Pancreas (tissue), 10 donors: ENCODE measurements around the gene GJC2. TPM values are rescaled to one million over a fixed set of nuclear protein-coding genes. Genes with fewer than 3 reads are reported as not detected.

Experiments
- ATAC-seq, 4 donors: fragments of 200-7000 bp; cut with Tn5 transposase; one replicate each; pipeline versions ENCODE4 v1.8.0 to v1.9.1; 2020; ENCODE audit warnings: mild to moderate bottlenecking in 4 of 4, moderate library complexity in 4 of 4
- DNase-seq, 6 donors: peaks; one replicate each; pipeline ENCODE4 v3.0.0-alpha.2; 2020
- FAIRE-seq: peaks from 2 replicates; lab custom pipeline; 2012; peaks lifted over from hg19 to GRCh38; lab: Jason Lieb, UNC
- H3K27ac ChIP-seq, 4 donors: fragments of 200-600 bp; sonication (generic); 1 replicate in 3 of 4; 2 replicates in 1 of 4; pipeline versions ENCODE4 v1.5.0 to v1.8.0; 2020
- H3K27me3 ChIP-seq, 4 donors: fragments of 200-600 bp; one replicate each; pipeline ENCODE4 v1.8.0; 2021
- H3K36me3 ChIP-seq, 3 donors: fragments of 200-600 bp; sonication (generic) in 1 of 3; one replicate each; pipeline versions ENCODE4 v1.5.0 to v1.8.0; 2020 to 2021
- H3K4me1 ChIP-seq, 3 donors: fragments of 200-600 bp; one replicate each; pipeline ENCODE4 v1.8.0; 2021
- H3K4me3 ChIP-seq, 4 donors: fragments of 200-600 bp; sonication (generic) in 2 of 4; one replicate each; pipeline versions ENCODE4 v1.5.0 to v1.8.0; 2020 to 2021
- H3K9me3 ChIP-seq, 4 donors: fragments of 200-600 bp; one replicate each; pipeline ENCODE4 v1.8.0; 2021
- CTCF ChIP-seq, 4 donors: fragments of 200-600 bp; sonication (generic) in 3 of 4; IDR thresholded peaks; one replicate each; pipeline versions ENCODE4 v1.5.0 to v1.8.0; 2021; ENCODE audit warnings: antibody characterized with exemption in 4 of 4
- WGBS, 2 donors: extraction: QIAGEN DNeasy Blood & Tissue Kit; methylation state at CpG; one replicate each; pipeline ENCODE4 v1.1.7; 2013; 5-methylcytosine and 5-hydroxymethylcytosine counted together
- intact Hi-C, 3 donors: fragments of 100-400 bp; cut with DNase I; formaldehyde crosslinking; loops; one replicate each; pipeline versions ENCODE4 v1.11.1 to v1.14.2; 2022
- polyA plus RNA-seq, 2 donors: library from polyadenylated mRNA; stranded (reverse); fragments of 200-250 nt; gene quantifications; one replicate each; pipeline ENCODE4 v1.2.3, GENCODE V29; 2013
- total RNA-seq, 6 donors: library from RNA; stranded (reverse); fragmentation: NEBNext Ultra II Directional in 4 of 6; extraction: Animal tissue kit (Norgen Biotek cat#: 25700) in 4 of 6; gene quantifications; one replicate each; pipeline versions ENCODE4 v1.2.1 to v1.2.4, GENCODE V29; 2021 to 2023
- donor health status: healthy with polysubstance abuse.
- donor health status: DM: no; HTN: no; CAD: no; lungs with moderate emphysema.
- donor health status: DM: no; HTN: no; CAD: no.
- donor health status: control.
- donor health status: control.
- donor health status: Bipolar disorder and iron deficiency.
- donor health status: DM: yes; HTN: yes; CAD: no.
- donor health status: DM: no; HTN: no; CAD: no.
- donor health status: DM: no; HTN: no; CAD: no.
- donor health status: DM: yes; HTN: yes; CAD: no.

GJC2 gene
- total and polyA plus RNA-seq, 8 donors = 0.08 to 0.80 (median 0.45) TPM

GRCh38 chr1:228206582-228207351, 57.0 kb downstream of the GJC2 start:
- WGBS, 2 donors = 47 to 56% methylated on average over 16 of the region's 16 CpGs
- intact Hi-C loops = no loop called here
- no peaks in the 10 kb centered on the region for H3K4me1 ChIP-seq
- DNase-seq (peak in 1 of 6 donors; percentile 78), FAIRE-seq (no peak), ATAC-seq (peak in 2 of 4 donors; percentile 21 to 22)
- no peak overlapping the region for H3K4me3 ChIP-seq
- no peaks in the 10 kb centered on the region for H3K27me3 ChIP-seq
- no peaks in the 10 kb centered on the region for H3K36me3 ChIP-seq
- H3K9me3 ChIP-seq = no peaks in the 10 kb centered on the region
- TF ChIP-seq CTCF (IDR thresholded peaks at IDR 0.05) = no peak
- no peak overlapping the region for H3K27ac ChIP-seq

GRCh38 chr1:228207381-228207810, 57.7 kb downstream of the GJC2 start:
- Histone ChIP-seq H3K27ac (no peak overlapping the region), H3K36me3 (no peaks in the 10 kb centered on the region), H3K4me1 (no peaks in the 10 kb centered on the region), H3K27me3 (no peaks in the 10 kb centered on the region), H3K9me3 (no peaks in the 10 kb centered on the region), H3K4me3 (no peak overlapping the region)
- 64 to 71% methylated on average over 8 of the region's 8 CpGs for WGBS, 2 donors
- DNase-seq (peak in 1 of 6 donors; percentile 75), FAIRE-seq (no peak), ATAC-seq (no peak)
- intact Hi-C loops = no loop called here
- TF ChIP-seq CTCF (IDR thresholded peaks at IDR 0.05) = no peak

- no peak within 1 kb of the TSS for H3K4me3 ChIP-seq
- FAIRE-seq = no peak
These were observed 58.4 kb downstream of the GJC2 start, which contains the start of gene OBSCN for GRCh38 chr1:228207851-228208821. TSS of gene OBSCN (plus strand) at chr1:228208044. CDS start at chr1:228211784, 3,740 bp downstream.

GRCh38 chr1:228208831-228209551, 59.3 kb downstream of the GJC2 start:
- Histone ChIP-seq H3K4me1 (no peaks in the 10 kb centered on the region), H3K27ac (no peak overlapping the region), H3K36me3 (no peaks in the 10 kb centered on the region), H3K9me3 (no peaks in the 10 kb centered on the region), H3K4me3 (no peak overlapping the region), H3K27me3 (no peaks in the 10 kb centered on the region)
- ATAC-seq (no peak), DNase-seq (peak in 1 of 6 donors; percentile 59), FAIRE-seq (no peak)
- WGBS, 2 donors = 50 to 62% methylated on average over 18 to 19 of the region's 19 CpGs
- TF ChIP-seq CTCF (IDR thresholded peaks at IDR 0.05) = no peak
- intact Hi-C loops = no loop called here

More at GRCh38 chr1:228207851-228208821, 58.4 kb downstream of the GJC2 start, which contains the start of gene OBSCN:
- intact Hi-C loops = no loop called here
- ATAC-seq = no peak
- WGBS, 2 donors = 28 to 30% methylated on average over 29 to 30 of the region's 30 CpGs
- DNase-seq = peak in 1 of 6 donors; percentile 54
- Histone ChIP-seq H3K27me3 (no peaks in the 10 kb centered on the region), H3K9me3 (no peaks in the 10 kb centered on the region), H3K4me1 (no peaks in the 10 kb centered on the region), H3K36me3 (no peaks in the 10 kb centered on the region), H3K27ac (no peak within 1 kb of the TSS)
- no peak for TF ChIP-seq CTCF (IDR thresholded peaks at IDR 0.05)

Other genes starting within 250 kb of the GJC2 start
- gene WNT9A, start 202.0 kb upstream of the GJC2 start, total RNA-seq = 1 to 10 TPM in 5 of 6 donors, under 1 TPM in 1; 0.72 to 2.9 (median 2.1) TPM
- gene WNT9A, start 202.0 kb upstream of the GJC2 start, polyA plus RNA-seq = 1 to 10 TPM in 1 of 2 donors, under 1 TPM in 1; 0.80 to 1.4 TPM
- not detected for gene WNT3A, start 142.9 kb upstream of the GJC2 start, total RNA-seq
- under 1 TPM in 1 of 2 donors, not detected in 1; 0.08 TPM for gene WNT3A, start 142.9 kb upstream of the GJC2 start, polyA plus RNA-seq
- gene ARF1, start 67.2 kb upstream of the GJC2 start, total RNA-seq = 100 to 1,000 TPM; 160 to 251 (median 205) TPM
- 100 to 1,000 TPM; 167 to 234 TPM for gene ARF1, start 67.2 kb upstream of the GJC2 start, polyA plus RNA-seq
- gene C1orf35, start 46.6 kb upstream of the GJC2 start, total RNA-seq = 1 to 10 TPM; 6.3 to 9.3 (median 7.8) TPM
- gene C1orf35, start 46.6 kb upstream of the GJC2 start, polyA plus RNA-seq = 10 to 100 TPM; 18.9 to 33.2 TPM
- gene MRPL55, start 40.6 kb upstream of the GJC2 start, total RNA-seq = 10 to 100 TPM; 18.1 to 24.7 (median 23.9) TPM
- 100 to 1,000 TPM; 103 to 113 TPM for gene MRPL55, start 40.6 kb upstream of the GJC2 start, polyA plus RNA-seq
- 100 to 1,000 TPM in 2 of 6 donors, 10 to 100 TPM in 4; 71.5 to 114 (median 98.6) TPM for gene GUK1, start 9.7 kb upstream of the GJC2 start, total RNA-seq
- 100 to 1,000 TPM; 317 TPM for gene GUK1, start 9.7 kb upstream of the GJC2 start, polyA plus RNA-seq
- 10 to 100 TPM in 1 of 6 donors, 1 to 10 TPM in 5; 6.1 to 14.4 (median 8.0) TPM for gene IBA57, start 15.9 kb downstream of the GJC2 start, total RNA-seq
- 1 to 10 TPM; 2.4 to 2.7 TPM for gene IBA57, start 15.9 kb downstream of the GJC2 start, polyA plus RNA-seq
- 10 to 100 TPM in 4 of 6 donors, 1 to 10 TPM in 2; 7.9 to 16.5 (median 10.7) TPM for gene OBSCN, start 58.1 kb downstream of the GJC2 start, total RNA-seq
- gene OBSCN, start 58.1 kb downstream of the GJC2 start, polyA plus RNA-seq = 10 to 100 TPM; 50.7 to 61.4 TPM